OCI-LY7 (cell line): ENCODE measurements around the gene FOXJ3.

ENCODE experiments used
- CTCF ChIP-seq: fragments of 200-600 bp; sonication (generic); conservative IDR thresholded peaks from 2 replicates; pipeline ENCODE4 v1.5.1; 2014; ENCODE audit warnings: mild to moderate bottlenecking, antibody characterized with exemption, low read length, moderate library complexity, mixed read lengths
- EZH2phosphoT487 ChIP-seq: fragments of 200-600 bp; sonication (generic); IDR thresholded peaks from 2 replicates; pipeline ENCODE4 v1.6.1; 2018; ENCODE audit warnings: low read depth, borderline replicate concordance, mild to moderate bottlenecking, mixed run types, antibody characterized with exemption, low read length, moderate library complexity, mixed read lengths

GRCh38 chr1:42157667-42158066 lies 177.4 kb downstream of the FOXJ3 start:
- peak; percentile 36; the same call in 1 of the 2 replicates for TF ChIP-seq CTCF
- TF ChIP-seq EZH2phosphoT487: no peak
